RWPE1 (cell line): ENCODE results near the gene ZNF43.
"Not testable (repeated sequence)": the region's sequence is repeated elsewhere in the genome, so short reads cannot be mapped to it uniquely, and the experiment has no call there.

ENCODE experiments used
- CTCF ChIA-PET: fragments of 350-600 bp; sonication (Branson Sonifier 250); formaldehyde crosslinking; extraction: SDS; loops from one replicate; lab custom pipeline; 2021; lab: Yijun Ruan, JAX
- POLR2A ChIA-PET: fragments of 400-600 bp; formaldehyde crosslinking; extraction: SDS; loops from one replicate; lab custom pipeline; 2020; ENCODE audit warnings: antibody characterized with exemption; ENCODE audit not compliant: low non-redundant PET; lab: Yijun Ruan, JAX
- DNase-seq: peaks from one replicate; pipeline ENCODE4 v3.0.0; 2012; ENCODE audit warnings: low spot score
- H3K27ac ChIP-seq: fragments of 450-650 bp; 2 replicates; pipeline ENCODE4 v1.5.1; 2017
- TF ChIP-seq, protein P1 (sequence below): fragments of 450-650 bp; conservative IDR thresholded peaks from 2 replicates; pipeline ENCODE4 v1.5.1; 2017; ENCODE audit warnings: low read depth, mild to moderate bottlenecking

The ZNF43 gene

DNA sequence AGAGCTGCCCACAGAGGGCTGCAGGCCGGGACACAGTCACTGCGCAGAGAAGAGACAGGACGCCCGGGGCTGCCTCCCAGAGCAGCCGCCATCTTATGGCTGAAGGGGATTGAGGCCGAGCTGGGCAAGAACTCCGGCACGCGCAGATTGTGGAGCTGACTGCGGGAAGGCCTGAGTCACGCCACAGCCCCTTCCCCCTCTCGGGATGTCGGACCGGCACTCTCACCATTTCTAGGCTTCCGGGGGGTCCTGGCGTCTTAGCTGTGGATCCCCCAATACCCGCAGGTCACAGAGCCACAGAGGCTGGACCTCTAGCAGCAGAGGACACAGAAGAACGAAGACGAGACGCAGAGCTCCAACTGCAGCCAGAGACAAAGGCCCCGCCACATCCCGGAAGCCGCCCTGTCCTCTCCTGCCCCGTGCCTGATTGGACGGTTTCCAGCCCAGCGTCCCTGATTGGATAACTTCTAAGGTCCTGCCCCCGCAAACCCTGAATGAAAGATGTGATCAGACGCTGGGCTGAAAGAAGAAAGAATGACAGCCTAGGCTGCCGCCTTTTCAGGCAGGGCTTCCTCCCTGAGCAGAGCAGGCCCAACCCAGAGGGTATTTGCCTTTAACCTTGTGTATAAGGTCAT lies at the start of gene ZNF43:
TSS of gene ZNF43 (minus strand) at position 373 of the 635 bp plus-strand sequence. CDS start at position 229, 144 bp downstream.
- peak within 1 kb of the TSS; percentile 91 for H3K27ac ChIP-seq
- ChIA-PET CTCF (interaction anchor here (0.6 to 1.2 kb wide), 2 partner anchors 16 to 1173 kb away, joined by 3 read pairs; no protein-coding TSS in a partner anchor), POLR2A (interaction anchor here (1.0 kb wide), 1 partner anchor 439 kb away, joined by 3 read pairs; no protein-coding TSS in a partner anchor)
- TF ChIP-seq, protein P1, sequence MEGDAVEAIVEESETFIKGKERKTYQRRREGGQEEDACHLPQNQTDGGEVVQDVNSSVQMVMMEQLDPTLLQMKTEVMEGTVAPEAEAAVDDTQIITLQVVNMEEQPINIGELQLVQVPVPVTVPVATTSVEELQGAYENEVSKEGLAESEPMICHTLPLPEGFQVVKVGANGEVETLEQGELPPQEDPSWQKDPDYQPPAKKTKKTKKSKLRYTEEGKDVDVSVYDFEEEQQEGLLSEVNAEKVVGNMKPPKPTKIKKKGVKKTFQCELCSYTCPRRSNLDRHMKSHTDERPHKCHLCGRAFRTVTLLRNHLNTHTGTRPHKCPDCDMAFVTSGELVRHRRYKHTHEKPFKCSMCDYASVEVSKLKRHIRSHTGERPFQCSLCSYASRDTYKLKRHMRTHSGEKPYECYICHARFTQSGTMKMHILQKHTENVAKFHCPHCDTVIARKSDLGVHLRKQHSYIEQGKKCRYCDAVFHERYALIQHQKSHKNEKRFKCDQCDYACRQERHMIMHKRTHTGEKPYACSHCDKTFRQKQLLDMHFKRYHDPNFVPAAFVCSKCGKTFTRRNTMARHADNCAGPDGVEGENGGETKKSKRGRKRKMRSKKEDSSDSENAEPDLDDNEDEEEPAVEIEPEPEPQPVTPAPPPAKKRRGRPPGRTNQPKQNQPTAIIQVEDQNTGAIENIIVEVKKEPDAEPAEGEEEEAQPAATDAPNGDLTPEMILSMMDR = no peak
- DNase-seq = peak; percentile 83

DNA sequence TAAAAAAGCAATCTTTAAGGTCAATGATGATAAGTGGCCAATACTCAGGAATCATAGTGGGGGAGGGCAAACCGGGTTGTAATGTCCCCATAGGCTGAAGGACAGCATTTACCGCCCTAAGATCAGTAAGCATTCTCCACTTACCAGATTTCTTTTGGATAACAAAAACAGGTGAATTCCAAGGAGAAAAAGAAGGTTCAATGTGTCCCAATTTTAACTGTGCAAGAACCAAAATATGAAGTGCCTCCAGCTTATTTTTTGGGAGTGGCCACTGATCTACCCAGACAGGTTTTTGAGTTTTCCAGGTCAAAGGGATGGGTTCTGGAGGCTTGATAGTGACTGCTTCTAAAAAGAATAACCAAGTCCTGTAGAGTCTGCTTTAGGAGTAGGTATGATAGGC lies 49.5 kb upstream of the ZNF43 start:
- POLR2A ChIA-PET, DNase-seq, CTCF ChIA-PET, H3K27ac ChIP-seq: not testable (repeated sequence)

- POLR2A ChIA-PET, DNase-seq: not testable (repeated sequence)
Measured at GRCh38 chr19:21884786-21885185, 48.8 kb upstream of the ZNF43 start.

DNA sequence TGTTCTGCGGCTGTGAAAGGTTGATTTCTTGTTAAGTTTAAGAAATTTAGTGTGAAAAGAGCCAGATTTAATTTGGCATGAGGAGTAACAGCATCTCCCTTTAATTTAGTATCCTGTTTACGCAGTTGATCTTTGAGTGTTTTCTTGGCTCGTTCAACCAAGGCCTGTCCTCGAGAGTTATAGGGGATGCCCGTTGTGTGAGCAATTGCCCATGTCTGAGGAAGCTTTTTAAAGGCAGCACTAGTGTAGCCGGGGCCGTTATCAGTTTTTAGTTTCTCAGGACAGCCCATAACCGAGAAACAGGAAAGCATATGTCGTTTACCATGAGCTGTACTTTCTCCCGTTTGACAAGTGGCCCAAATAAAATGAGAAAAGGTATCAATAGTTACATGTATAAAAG lies 47.5 kb upstream of the ZNF43 start:
- no peak overlapping the region for H3K27ac ChIP-seq
- POLR2A ChIA-PET = no interaction called here
- TF ChIP-seq, protein P1 = no peak
- CTCF ChIA-PET = no interaction called here
- DNase-seq = no peak

More at GRCh38 chr19:21884786-21885185, 48.8 kb upstream of the ZNF43 start:
- CTCF ChIA-PET, H3K27ac ChIP-seq: not testable (repeated sequence)

- DNase-seq, POLR2A ChIA-PET, H3K27ac ChIP-seq, CTCF ChIA-PET: not testable (repeated sequence)
Measured at GRCh38 chr19:21880761-21881160, 44.8 kb upstream of the ZNF43 start.

DNA sequence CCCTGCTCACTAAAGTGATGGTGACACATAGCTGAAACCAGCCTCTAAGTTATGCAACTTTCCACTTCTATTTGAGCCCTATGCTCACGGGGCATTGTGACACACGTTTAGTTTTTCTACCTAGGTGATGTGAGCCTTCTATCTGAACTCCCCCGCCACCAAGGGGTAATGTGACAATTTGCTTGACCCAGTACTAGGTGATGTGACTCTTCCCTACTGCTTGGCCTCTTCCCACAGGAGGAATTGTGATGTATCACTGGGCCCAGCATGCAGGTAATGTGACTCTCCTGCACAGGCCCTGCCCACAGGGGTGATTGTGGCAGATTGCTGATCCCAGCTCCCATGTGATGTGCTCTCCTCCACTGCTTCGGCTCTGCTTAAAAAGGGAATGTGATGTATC lies 42.7 kb upstream of the ZNF43 start:
- CTCF ChIA-PET = no interaction called here
- TF ChIP-seq, protein P1 = no peak
- no peak for DNase-seq
- H3K27ac ChIP-seq = no peak overlapping the region
- POLR2A ChIA-PET = no interaction called here

GRCh38 chr19:21877976-21878375 lies 42.0 kb upstream of the ZNF43 start:
- TF ChIP-seq, protein P1 = no peak
- POLR2A ChIA-PET = no interaction called here
- no peak overlapping the region for H3K27ac ChIP-seq
- DNase-seq = no peak
- CTCF ChIA-PET = no interaction called here

GRCh38 chr19:21876608-21877007 lies 40.6 kb upstream of the ZNF43 start:
- POLR2A ChIA-PET, DNase-seq, CTCF ChIA-PET, H3K27ac ChIP-seq: not testable (repeated sequence)
